HG03354 (cell line): ENCODE results near the gene ECHDC3.

Experiments used
- ATAC-seq: cut with Tn5 transposase; IDR thresholded peaks from one replicate; pipeline ENCODE4 v1.9.1; 2021; ENCODE audit warnings: mild to moderate bottlenecking; ENCODE audit not compliant: unreplicated experiment, poor library complexity, severe bottlenecking

The ECHDC3 gene

GRCh38 chr10:11743461-11744338, 1.5 kb downstream of the ECHDC3 start:
- no peak for ATAC-seq

GRCh38 chr10:11745045-11745444, 2.9 kb downstream of the ECHDC3 start:
- no peak for ATAC-seq

- no peak for ATAC-seq
Measured at GRCh38 chr10:11746883-11747539, 4.8 kb downstream of the ECHDC3 start.

GRCh38 chr10:11748866-11749265, 6.7 kb downstream of the ECHDC3 start:
- ATAC-seq: no peak

GRCh38 chr10:11750420-11750819, 8.2 kb downstream of the ECHDC3 start:
- ATAC-seq: no peak

GRCh38 chr10:11754173-11754572, 12.0 kb downstream of the ECHDC3 start:
- no peak for ATAC-seq

- no peak for ATAC-seq
Measured at GRCh38 chr10:11754620-11755019, 12.4 kb downstream of the ECHDC3 start.

GRCh38 chr10:11755512-11756263, 13.5 kb downstream of the ECHDC3 start:
- ATAC-seq: no peak

GRCh38 chr10:11756766-11757315, 14.7 kb downstream of the ECHDC3 start:
- ATAC-seq: no peak

GRCh38 chr10:11757454-11757820, 15.3 kb downstream of the ECHDC3 start:
- no peak for ATAC-seq

- ATAC-seq: peak; percentile 97
Measured at GRCh38 chr10:11757821-11758463, 15.8 kb downstream of the ECHDC3 start.

- ATAC-seq: no peak
Measured at GRCh38 chr10:11758527-11759236, 16.5 kb downstream of the ECHDC3 start.

- ATAC-seq: no peak
Measured at GRCh38 chr10:11759347-11759746, 17.2 kb downstream of the ECHDC3 start.

GRCh38 chr10:11760151-11760550, 18.0 kb downstream of the ECHDC3 start:
- ATAC-seq: no peak

GRCh38 chr10:11760861-11761260, 18.7 kb downstream of the ECHDC3 start:
- ATAC-seq: no peak

- ATAC-seq: no peak
Measured at GRCh38 chr10:11761431-11761830, 19.2 kb downstream of the ECHDC3 start.

- ATAC-seq: no peak
Measured at GRCh38 chr10:11762706-11763500, 20.7 kb downstream of the ECHDC3 start.

GRCh38 chr10:11763501-11763861, 21.3 kb downstream of the ECHDC3 start:
- ATAC-seq: no peak
